PC-9 (cell line): ENCODE results near the gene NLGN2. TPM values are rescaled to one million over a fixed set of nuclear protein-coding genes. Genes with fewer than 3 reads are reported as not detected.

Source experiments
- BruUV-seq: library from RNA; stranded (reverse); fragments of 400-500 nt; replicated peaks from 2 replicates; lab custom pipeline; 2021; lab: Mats Ljungman, UMichigan
- CTCF ChIA-PET: fragments of 300-600 bp; sonication (Branson Sonifier 250); formaldehyde crosslinking; loops from one replicate; lab custom pipeline; 2022; ENCODE audit warnings: antibody characterized with exemption; lab: Charles Lee
- POLR2A ChIA-PET: fragments of 300-600 bp; sonication (Branson Sonifier 250); formaldehyde crosslinking; loops from one replicate; lab custom pipeline; 2022; ENCODE audit warnings: antibody characterized with exemption; ENCODE audit not compliant: unreplicated experiment; lab: Charles Lee
- DNase-seq, 2 experiments: peaks; one replicate each; pipeline versions ENCODE4 v3.0.0 to v3.0.0-alpha.2; 2015 to 2022; ENCODE audit warnings: mixed read lengths in 1 of 2
- H2AFZ ChIP-seq: fragments of 200-600 bp; sonication (generic); 2 replicates; pipeline ENCODE4 v1.8.1; 2017; ENCODE audit warnings: antibody characterized with exemption
- H3F3A ChIP-seq: fragments of 200-600 bp; sonication (generic); 2 replicates; pipeline ENCODE4 v1.8.1; 2017; ENCODE audit warnings: antibody characterized with exemption, mild to moderate bottlenecking, low read depth; ENCODE audit not compliant: insufficient read depth
- H3K27ac ChIP-seq: fragments of 200-600 bp; sonication (generic); 2 replicates; pipeline ENCODE4 v1.6.1; 2016; ENCODE audit warnings: mixed run types
- H3K27me3 ChIP-seq: fragments of 200-600 bp; sonication (generic); 2 replicates; pipeline ENCODE4 v1.6.1; 2016; ENCODE audit warnings: low read depth, mixed run types; ENCODE audit not compliant: insufficient read depth
- H3K36me3 ChIP-seq: fragments of 200-600 bp; sonication (generic); 2 replicates; pipeline ENCODE4 v1.6.1; 2016; ENCODE audit warnings: low read depth, mixed run types
- H3K4me1 ChIP-seq: fragments of 200-600 bp; sonication (generic); replicated peaks from 2 replicates; pipeline ENCODE4 v1.6.1; 2016; ENCODE audit warnings: mixed run types; ENCODE audit not compliant: insufficient read depth
- H3K4me2 ChIP-seq: fragments of 200-600 bp; sonication (generic); 2 replicates; pipeline ENCODE4 v1.6.1; 2017; ENCODE audit warnings: mixed run types
- H3K4me3 ChIP-seq: fragments of 200-600 bp; sonication (generic); 2 replicates; pipeline ENCODE4 v1.6.1; 2016; ENCODE audit warnings: mixed run types
- H3K79me2 ChIP-seq: fragments of 200-600 bp; sonication (generic); 2 replicates; pipeline ENCODE4 v1.6.1; 2017; ENCODE audit warnings: low read depth, mixed run types
- H3K9me2 ChIP-seq: fragments of 200-600 bp; sonication (generic); 2 replicates; pipeline ENCODE4 v1.8.1; 2017; ENCODE audit warnings: mild to moderate bottlenecking; ENCODE audit not compliant: insufficient read depth
- H3K9me3 ChIP-seq: fragments of 200-600 bp; sonication (generic); 2 replicates; pipeline ENCODE4 v1.8.1; 2016; ENCODE audit warnings: low read depth; ENCODE audit not compliant: insufficient read depth
- H4K20me1 ChIP-seq: fragments of 200-600 bp; sonication (generic); 2 replicates; pipeline ENCODE4 v1.8.1; 2017; ENCODE audit not compliant: insufficient read depth
- EZH2 ChIP-seq: fragments of 200-600 bp; sonication (generic); IDR thresholded peaks from 2 replicates; pipeline ENCODE4 v1.8.0; 2017; ENCODE audit warnings: antibody characterized with exemption, low read depth
- intact Hi-C: fragments of 100-400 bp; cut with micrococcal nuclease; formaldehyde crosslinking; loops from one replicate; pipeline ENCODE4 v1.10.0; 2022; ENCODE audit not compliant: unreplicated experiment
- total RNA-seq: library from RNA; stranded (reverse); gene quantifications from 2 replicates; pipeline ENCODE4 v1.2.3, GENCODE V29; 2021
- TF ChIP-seq, protein P1 (sequence below): fragments of 200-600 bp; sonication (generic); conservative IDR thresholded peaks from 2 replicates; pipeline ENCODE4 v1.6.1; 2017; ENCODE audit warnings: mixed run types, antibody characterized with exemption, mild to moderate bottlenecking, moderate library complexity

NLGN2 gene
- total RNA-seq, 1 experiment from 2014 or later = 86.3 TPM

DNA sequence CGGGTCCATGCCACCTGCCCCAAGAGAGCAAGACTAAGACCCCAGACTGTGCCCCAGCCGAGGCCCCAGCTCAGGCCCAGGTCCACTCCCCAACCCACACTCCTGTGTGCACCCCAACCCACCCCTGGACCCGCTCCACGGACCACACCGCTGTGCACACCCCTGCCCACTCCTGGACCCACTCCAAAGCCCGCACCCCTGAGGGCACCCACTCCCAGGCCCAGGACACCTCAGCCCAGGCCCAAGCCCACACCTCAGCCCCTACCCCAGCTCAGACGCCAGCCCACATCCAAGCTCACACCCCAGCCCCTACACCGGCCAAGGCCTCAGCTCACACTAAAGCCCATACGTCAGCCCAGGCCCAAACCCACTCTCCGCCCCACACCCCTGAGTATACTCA lies 22.1 kb downstream of the NLGN2 start:
- ChIA-PET CTCF (no interaction called here), POLR2A (no interaction called here)
- H3K9me2 ChIP-seq = no peaks in the 10 kb centered on the region
- H3K79me2 ChIP-seq = no peaks in the 10 kb centered on the region
- no peak overlapping the region for H3K4me2 ChIP-seq
- H3F3A ChIP-seq = no peaks in the 10 kb centered on the region
- intact Hi-C loops = no loop called here
- no peak overlapping the region for H3K4me3 ChIP-seq
- no peaks in the 10 kb centered on the region for H3K36me3 ChIP-seq
- H3K9me3 ChIP-seq = no peaks in the 10 kb centered on the region
- no TSS peak for BruUV-seq
- no peaks in the 10 kb centered on the region for H3K27me3 ChIP-seq
- H2AFZ ChIP-seq = no peak overlapping the region
- no peak for DNase-seq
- H3K4me1 ChIP-seq = no peaks in the 10 kb centered on the region
- TF ChIP-seq EZH2 = no peak
- TF ChIP-seq, protein P1, sequence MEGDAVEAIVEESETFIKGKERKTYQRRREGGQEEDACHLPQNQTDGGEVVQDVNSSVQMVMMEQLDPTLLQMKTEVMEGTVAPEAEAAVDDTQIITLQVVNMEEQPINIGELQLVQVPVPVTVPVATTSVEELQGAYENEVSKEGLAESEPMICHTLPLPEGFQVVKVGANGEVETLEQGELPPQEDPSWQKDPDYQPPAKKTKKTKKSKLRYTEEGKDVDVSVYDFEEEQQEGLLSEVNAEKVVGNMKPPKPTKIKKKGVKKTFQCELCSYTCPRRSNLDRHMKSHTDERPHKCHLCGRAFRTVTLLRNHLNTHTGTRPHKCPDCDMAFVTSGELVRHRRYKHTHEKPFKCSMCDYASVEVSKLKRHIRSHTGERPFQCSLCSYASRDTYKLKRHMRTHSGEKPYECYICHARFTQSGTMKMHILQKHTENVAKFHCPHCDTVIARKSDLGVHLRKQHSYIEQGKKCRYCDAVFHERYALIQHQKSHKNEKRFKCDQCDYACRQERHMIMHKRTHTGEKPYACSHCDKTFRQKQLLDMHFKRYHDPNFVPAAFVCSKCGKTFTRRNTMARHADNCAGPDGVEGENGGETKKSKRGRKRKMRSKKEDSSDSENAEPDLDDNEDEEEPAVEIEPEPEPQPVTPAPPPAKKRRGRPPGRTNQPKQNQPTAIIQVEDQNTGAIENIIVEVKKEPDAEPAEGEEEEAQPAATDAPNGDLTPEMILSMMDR = no peak
- no peaks in the 10 kb centered on the region for H4K20me1 ChIP-seq
- no peak overlapping the region for H3K27ac ChIP-seq

- Histone ChIP-seq H3K4me3 (no peak overlapping the region), H3K27me3 (no peaks in the 10 kb centered on the region), H3K4me2 (no peak overlapping the region), H3K27ac (no peak overlapping the region), H3K36me3 (no peaks in the 10 kb centered on the region), H3K79me2 (peaks cover 2% of the 10 kb centered on the region; the same call in 1 of the 2 replicates), H3K9me2 (no peaks in the 10 kb centered on the region), H3K4me1 (0 out of 2 replicates have a peak, but pooled peaks cover 1% of the 10 kb centered on the region), H3F3A (peaks cover 9% of the 10 kb centered on the region; the same call in 1 of the 2 replicates), H4K20me1 (no peaks in the 10 kb centered on the region), H2AFZ (no peak overlapping the region), H3K9me3 (no peaks in the 10 kb centered on the region)
- TF ChIP-seq EZH2 = no peak
- TF ChIP-seq, protein P1 = no peak
- intact Hi-C loops = no loop called here
- no TSS peak for BruUV-seq
- ChIA-PET CTCF (no interaction called here), POLR2A (no interaction called here)
- no peak for DNase-seq
Measured at GRCh38 chr17:7431231-7431630, 23.6 kb downstream of the NLGN2 start.

DNA sequence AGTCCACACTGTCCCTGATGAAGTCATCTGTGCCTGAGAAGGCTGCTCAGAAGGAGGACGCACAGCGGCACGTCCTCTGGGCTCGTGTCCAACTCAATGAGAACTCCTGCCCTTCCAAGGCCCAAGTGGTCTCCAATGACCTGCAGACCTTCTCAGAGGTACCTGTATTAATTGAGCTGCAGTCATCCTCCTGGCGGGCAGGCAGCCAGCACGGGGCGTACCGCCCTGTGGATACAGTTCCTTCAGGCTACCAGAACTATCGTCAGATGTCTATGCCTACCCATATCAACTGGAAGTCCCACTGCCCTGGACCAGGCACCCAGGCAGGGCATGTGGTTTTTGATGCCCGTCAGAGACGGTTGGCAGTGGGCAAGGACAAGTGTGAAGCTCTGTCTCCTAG lies 24.7 kb downstream of the NLGN2 start:
- H3F3A ChIP-seq = peaks cover 10% of the 10 kb centered on the region; the same call in 1 of the 2 replicates
- DNase-seq = no peak
- H3K4me3 ChIP-seq = no peak overlapping the region
- H3K9me3 ChIP-seq = no peaks in the 10 kb centered on the region
- no peak for TF ChIP-seq EZH2
- TF ChIP-seq, protein P1 = no peak
- BruUV-seq = no TSS peak
- no peak overlapping the region for H3K27ac ChIP-seq
- H3K79me2 ChIP-seq = peaks cover 5% of the 10 kb centered on the region; the same call in 1 of the 2 replicates
- no peak overlapping the region for H3K4me2 ChIP-seq
- H3K36me3 ChIP-seq = no peaks in the 10 kb centered on the region
- intact Hi-C loops = no loop called here
- POLR2A ChIA-PET = interaction anchor here (0.6 kb wide), 1 partner anchor 97 kb away, joined by 3 read pairs; no protein-coding TSS in a partner anchor
- no peaks in the 10 kb centered on the region for H3K27me3 ChIP-seq
- 0 out of 2 replicates have a peak, but pooled peaks cover 7% of the 10 kb centered on the region for H3K4me1 ChIP-seq
- CTCF ChIA-PET = no interaction called here
- no peak overlapping the region for H2AFZ ChIP-seq
- H3K9me2 ChIP-seq = no peaks in the 10 kb centered on the region
- no peaks in the 10 kb centered on the region for H4K20me1 ChIP-seq
